CD4-positive, alpha-beta T cell treated with Interleukin-17A for 1 hour (primary cell): ENCODE measurements around the gene PTF1A.
"Not testable (repeated sequence)": the region's sequence is repeated elsewhere in the genome, so short reads cannot be mapped to it uniquely, and the experiment has no call there.

Experiments
- DNase-seq: peaks from one replicate; pipeline ENCODE4 v3.0.0-alpha.2; 2020

PTF1A gene

DNA sequence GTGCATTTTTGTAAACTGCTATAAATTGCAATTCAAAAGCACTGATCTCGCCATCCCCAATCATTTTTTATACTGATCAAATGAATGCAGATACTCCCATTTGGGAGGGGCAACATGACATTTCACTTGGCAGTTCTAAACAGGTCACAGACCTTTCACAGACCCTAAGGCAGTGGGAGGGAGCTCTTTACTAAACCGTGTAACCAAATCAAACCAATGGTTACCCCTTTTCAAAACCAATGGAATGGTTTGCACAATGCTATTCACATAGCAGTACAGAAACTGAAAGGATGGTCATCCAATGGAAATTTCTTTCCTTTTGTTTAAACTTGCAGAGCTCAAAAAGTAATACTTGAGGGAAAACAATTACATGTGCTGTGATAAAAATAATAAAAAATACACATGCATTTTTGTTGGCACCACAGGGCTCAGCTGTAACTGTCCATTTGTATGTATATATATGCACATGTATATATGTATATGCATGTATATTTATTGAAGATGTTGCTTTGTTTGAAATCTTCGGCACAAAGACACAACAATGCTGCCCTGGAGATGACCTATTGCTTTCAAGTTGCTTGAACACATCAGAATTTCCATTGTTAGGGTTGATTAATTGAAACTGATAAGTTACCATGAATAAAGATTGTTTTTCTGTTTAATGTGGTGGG is 14.0 kb downstream of the PTF1A start:
- no peak for DNase-seq

DNA sequence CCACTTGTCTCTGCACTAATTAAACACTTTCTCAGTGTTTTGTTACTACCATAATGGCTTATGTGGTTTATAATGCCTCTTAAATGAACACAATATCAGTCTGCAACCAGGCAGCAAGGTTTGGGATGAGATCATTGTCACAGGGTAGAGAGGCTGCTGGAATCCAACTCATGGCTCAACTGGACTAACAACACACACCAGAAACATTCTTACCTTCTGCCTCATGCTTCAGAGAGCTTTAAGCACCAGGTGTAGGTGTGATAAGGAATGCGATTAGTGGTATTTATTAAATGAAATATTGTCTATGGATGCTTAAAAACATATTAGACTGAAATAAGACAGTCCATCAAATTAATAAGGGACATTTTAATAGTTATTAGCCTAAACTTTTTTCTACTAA is 25.4 kb downstream of the PTF1A start:
- DNase-seq: no peak

GRCh38 chr10:23230582-23230981 is 38.5 kb downstream of the PTF1A start:
- no peak for DNase-seq

- no peak for DNase-seq
Observed at GRCh38 chr10:23238015-23238414, 45.9 kb downstream of the PTF1A start.

DNA sequence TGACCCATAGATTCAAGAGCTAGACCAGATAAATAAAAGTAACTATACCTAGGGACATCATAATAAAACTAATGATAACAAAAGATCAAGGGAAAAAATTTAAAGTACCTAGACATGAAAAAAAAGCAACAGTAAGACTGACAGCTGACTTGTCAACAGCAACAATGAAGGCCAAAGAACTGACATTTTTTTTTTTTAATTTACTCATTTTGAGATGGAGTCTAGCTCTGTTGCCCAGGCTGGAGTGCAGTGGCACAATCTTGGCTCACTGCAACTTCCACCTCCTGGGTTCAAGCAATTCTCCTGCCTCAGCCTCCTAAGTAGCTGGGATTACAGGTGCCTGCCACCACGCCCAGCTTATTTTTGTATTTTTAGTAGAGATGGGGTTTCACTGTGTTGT is 49.7 kb downstream of the PTF1A start:
- DNase-seq: not testable (repeated sequence)
